HG03175 (cell line): ENCODE data around the gene SLC44A3.

Experiments
- ATAC-seq: cut with Tn5 transposase; IDR thresholded peaks from one replicate; pipeline ENCODE4 v1.9.1; 2021; ENCODE audit warnings: mild to moderate bottlenecking, moderate library complexity; ENCODE audit not compliant: unreplicated experiment

SLC44A3 gene

GRCh38 chr1:94903280-94904009, 83.3 kb downstream of the SLC44A3 start:
- ATAC-seq, result no peak

- ATAC-seq, result no peak
Measured at GRCh38 chr1:94905207-94905606, 85.0 kb downstream of the SLC44A3 start.

DNA sequence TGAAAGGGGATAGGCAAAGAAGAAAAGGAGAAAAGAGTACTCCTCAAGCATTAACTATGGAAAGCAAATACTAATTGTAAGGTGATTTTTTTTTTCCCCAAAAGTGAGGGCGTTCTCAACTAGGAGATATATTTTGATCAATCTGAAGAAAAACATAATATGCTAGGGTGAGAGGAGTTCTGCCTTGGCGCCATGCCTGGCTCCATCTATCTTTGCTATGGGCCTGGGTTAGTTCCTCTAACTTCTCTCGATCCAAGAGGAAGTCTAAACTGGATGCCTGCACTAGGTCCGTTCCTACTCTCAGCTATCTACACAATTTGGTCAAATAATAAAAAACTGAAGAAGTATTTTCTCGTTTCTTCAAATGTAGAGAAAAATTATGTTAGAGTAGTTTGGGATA, 86.2 kb downstream of the SLC44A3 start:
- ATAC-seq, result no peak

DNA sequence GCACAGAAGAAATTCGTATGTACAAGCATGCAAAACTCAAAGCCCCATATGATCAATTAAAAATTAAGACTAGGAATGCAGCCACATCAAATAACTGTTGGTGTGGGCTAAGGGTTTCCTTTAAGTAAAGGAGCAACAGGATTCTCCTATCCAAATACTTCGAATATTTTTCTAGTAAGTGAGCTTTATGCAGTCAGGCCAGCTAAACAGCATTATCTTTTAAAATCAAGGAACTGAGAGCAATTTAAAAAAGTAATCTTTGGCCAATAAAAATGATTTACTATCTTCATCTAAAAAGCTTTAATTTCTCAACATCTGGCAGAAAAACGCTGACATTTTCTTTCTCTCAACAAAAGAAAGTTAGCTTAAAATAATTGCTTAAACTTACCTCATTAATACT, 87.0 kb downstream of the SLC44A3 start:
- no peak for ATAC-seq

DNA sequence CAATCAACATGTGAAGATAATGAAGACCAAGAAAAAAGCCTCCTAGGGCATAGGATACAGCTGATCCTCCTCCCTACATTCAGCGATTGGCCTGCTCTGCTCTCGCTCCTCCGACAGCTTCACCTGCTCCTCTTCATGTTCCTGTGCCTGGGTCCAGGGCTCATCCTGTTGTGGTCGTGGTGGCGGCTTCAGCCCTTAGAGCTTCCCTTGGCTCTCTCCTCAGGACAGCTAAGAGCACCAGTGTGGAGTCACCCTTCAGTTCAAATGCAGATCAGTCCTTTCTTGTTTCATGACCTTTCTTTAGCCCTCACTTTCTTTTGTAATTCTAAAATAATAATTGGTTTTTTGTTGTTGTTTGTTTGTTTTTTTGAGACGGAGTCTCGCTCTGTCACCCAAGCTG, 88.0 kb downstream of the SLC44A3 start:
- ATAC-seq, result no peak

- ATAC-seq, result no peak
Measured at GRCh38 chr1:94908965-94909364, 88.8 kb downstream of the SLC44A3 start.

DNA sequence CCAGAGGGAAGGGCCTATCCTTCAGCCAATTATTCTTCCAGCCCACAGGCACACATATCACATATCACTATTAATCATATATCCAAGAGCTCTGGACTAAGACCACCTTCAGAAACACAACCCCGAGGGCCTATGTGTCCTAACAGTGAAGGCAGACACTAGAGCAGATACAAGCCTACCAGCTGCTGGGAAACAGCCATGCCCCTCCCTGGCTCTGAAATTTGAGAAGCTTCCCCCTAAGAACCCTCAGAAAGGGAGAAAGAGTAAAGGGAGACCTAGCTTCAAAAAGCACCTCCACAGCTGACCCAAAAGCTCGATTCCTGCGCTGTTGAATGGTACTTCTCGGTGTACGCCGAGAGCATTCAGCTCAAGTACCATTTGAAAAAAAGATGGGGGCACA, 89.3 kb downstream of the SLC44A3 start:
- ATAC-seq, result no peak

DNA sequence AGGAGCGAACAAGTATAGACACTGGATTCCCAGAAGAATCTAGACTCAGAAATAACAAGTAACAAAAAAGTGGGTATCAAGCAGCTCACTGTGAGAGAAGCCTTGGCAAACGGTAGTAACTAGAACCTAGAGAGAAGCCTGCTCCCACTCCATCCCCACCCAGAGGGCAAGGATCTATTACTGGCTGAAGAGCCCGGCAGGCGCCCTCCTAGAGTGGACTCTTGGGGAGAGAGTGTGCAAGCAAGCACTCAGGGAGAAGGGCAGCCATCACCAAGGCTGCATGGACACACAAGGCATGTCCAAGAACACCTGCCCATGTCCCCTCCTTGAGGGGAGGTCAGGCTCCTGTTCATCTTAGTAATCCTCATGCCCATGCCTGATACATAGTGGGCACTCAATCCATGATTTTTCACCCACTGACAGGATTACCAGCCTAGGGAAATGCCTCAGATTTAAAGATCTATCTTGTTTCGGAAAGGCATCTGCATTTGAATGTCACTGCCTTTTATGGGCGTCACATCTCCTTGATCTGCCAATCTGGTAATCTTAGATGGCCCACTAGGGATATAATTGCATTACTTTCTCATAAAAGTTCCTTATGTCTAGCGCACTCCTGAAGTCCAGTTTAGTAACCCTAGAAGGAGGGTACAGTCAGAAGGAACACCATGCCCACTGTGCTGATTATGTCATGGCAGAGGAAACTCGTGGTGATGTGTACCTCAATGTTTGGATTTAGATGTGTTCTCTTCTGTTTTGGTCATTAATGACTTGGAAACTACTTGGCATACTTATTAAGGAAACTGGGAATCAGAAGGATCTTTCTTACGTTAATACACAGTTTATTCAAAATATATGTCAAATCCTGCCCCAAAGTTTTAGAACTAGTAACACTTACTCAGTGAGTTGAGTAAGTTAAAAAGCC, 92.4 kb downstream of the SLC44A3 start:
- no peak for ATAC-seq

DNA sequence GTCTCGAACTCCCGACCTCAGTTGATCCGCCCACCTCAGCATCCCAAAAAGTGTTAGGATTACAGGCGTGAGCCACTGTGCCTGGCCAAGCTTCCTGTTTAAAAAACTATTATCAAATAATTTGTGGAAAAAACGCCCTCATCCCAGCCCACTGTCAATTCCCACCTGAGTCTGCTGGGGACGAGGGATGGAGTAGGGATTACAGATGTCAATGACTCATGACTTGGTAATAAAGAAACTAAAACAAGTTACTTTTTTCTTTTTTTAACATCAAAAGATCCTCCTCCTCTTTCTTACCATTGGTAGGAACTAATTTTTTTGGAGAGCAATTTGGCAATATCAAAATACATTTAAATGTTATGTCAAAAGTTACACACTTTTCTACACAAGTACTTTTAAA, 97.1 kb downstream of the SLC44A3 start:
- ATAC-seq, result no peak

GRCh38 chr1:94919241-94920030, 99.3 kb downstream of the SLC44A3 start:
- ATAC-seq, result no peak

GRCh38 chr1:94920061-94920460, 99.9 kb downstream of the SLC44A3 start:
- no peak for ATAC-seq

DNA sequence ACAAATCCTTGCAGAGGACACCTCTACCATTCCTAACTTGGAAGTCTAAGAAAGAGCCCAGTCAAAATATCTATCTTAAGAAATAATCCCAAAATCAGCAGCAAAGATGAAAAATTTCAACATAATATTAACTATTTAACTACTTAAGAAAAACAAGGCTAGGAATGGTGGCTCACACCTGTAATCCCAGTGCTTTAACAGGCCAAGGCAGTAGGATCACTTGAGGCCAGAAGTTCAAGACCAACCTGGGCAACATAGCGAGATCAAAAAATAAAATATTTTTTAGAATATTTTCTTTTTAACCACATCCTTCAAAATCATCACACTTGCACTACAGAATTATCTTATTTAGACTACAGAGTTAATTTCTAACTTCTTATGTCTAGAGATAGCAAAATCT, 101.8 kb downstream of the SLC44A3 start:
- ATAC-seq, result no peak

DNA sequence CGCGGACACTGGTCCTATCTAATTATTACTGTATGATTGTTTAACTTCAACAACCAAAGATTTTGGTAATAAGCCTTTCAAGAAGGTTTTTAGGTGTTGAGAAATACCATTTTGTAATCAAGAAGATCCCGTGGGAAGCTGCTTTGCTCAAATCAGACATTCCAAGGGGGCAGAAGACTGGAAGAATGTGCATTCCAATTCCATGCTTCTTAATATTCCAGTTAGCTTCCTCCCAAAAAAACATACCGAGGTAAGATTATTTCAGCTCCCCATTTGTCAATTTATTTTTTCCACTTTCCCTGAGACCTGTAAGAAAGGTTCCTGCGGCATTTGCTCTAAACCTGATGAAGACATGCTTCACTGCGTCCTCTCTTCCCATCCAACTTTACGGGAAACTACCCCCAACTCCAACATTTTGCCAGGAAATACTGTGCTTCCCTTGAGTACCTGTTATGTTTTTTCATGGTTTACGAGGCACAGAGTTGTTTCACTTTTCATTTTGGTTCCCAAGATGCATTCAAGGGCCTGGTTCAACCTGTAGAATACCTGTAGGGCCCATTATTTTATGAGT, 102.7 kb downstream of the SLC44A3 start:
- no peak for ATAC-seq

GRCh38 chr1:94925004-94925403, 104.8 kb downstream of the SLC44A3 start:
- ATAC-seq, result no peak

- ATAC-seq, result no peak
Measured at GRCh38 chr1:94925561-94926125, 105.5 kb downstream of the SLC44A3 start.

GRCh38 chr1:94926126-94926914, 106.2 kb downstream of the SLC44A3 start:
- ATAC-seq, result peak; percentile 34

DNA sequence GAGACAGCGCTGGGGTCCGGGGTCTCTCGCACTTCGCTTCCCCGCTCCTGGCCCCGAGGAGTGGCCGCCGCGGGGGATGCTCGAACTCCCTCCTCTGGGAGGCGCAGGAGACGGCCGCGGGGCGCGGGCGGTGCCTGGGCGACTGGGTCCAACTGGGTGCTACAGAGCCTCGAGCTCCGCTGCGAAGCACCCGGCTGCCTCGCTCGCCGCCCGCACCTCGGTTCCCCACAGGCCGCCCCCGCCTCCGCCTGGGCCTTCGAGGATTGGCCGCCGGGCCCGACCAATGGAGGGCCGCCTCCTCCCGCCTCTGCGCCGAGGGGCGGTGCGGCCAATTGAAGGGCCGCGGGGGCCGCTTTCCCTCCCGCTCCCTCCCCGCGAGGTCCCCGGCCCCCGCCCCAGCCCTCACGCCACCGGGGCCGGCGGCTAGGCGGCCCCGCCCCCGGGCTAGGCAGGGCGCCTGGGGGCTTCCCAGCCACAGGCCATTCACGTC, 106.8 kb downstream of the SLC44A3 start, which contains the start of gene CNN3:
CNN3 (minus strand) TSS at position 196 of the 490 bp plus-strand sequence. CDS start 216 bp downstream, outside the sequence.
- ATAC-seq, result peak; percentile 75

- ATAC-seq, result peak; percentile 9
Measured at GRCh38 chr1:94927405-94928175, 107.4 kb downstream of the SLC44A3 start.
